OCI-M2 (cell line): ENCODE measurements around the gene CEP20.

ENCODE experiments used
- DNase-seq: peaks from one replicate; lab custom pipeline; 2025; ENCODE audit not compliant: unreplicated experiment; lab: John Stamatoyannopoulos, UW

The CEP20 gene

GRCh38 chr16:15834502-15834901, 53.9 kb downstream of the CEP20 start:
- DNase-seq: no peak

DNA sequence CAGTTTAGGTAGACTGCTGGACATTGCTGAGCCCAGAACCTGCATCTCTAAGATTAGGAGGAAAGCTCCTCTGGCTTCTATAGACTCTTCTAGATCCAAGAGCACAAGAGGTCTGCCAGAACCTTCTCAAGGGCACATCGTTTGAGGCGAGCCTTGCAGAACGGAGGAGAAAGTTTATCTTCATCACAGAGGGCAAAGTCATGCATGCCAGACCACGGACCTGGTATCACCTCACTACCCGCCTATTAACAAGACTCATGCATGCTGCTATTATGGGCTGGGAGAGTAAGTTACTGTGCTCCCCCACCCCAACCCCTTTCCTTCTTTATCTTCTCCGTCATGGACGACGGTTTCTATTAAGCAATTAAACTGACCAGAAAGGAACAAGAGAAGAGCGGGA, 54.9 kb downstream of the CEP20 start:
- no peak for DNase-seq

DNA sequence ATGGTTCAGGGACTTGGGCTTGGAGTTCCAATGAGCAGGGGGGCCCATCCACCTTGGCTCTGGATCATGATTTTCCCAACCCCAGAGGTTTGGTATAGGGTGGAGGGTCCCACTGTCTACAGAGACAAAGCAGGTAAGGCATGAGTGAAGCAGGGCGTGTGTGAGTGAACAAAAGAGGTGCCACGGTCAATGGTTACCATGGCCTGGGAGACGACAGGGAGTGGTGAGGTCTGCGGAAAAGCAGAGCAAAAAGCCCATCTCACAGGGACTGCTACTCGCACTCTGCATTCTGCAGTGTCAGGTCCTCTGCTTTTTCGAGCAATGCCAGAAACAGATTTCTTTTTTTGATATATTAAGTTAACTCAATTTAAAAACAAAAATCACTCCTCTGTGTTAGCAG, 56.2 kb downstream of the CEP20 start:
- no peak for DNase-seq

GRCh38 chr16:15830832-15831451, 57.5 kb downstream of the CEP20 start:
- no peak for DNase-seq

DNA sequence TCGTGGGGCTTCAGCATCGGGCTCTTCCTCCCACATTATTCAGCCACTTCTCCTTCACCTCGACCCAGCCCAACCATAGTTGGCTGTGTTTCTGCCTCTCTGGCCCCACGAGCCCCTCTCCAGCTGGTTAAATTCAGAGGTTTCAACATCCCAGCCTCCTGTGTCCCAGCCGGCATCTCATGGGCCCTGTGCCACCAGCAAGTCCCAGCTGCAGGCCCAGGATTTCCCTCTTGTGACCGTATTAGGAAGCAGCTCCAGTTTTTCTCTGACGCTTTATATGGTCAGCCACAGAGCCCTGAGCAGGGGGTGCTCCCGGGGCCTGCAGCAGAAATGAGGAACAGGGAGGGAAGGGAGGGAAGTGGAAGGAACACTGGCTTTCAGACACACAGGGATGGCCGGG, 58.9 kb downstream of the CEP20 start:
- no peak for DNase-seq

- DNase-seq: no peak
These were observed 60.6 kb downstream of the CEP20 start for GRCh38 chr16:15827709-15828343.

GRCh38 chr16:15827299-15827698, 61.1 kb downstream of the CEP20 start:
- no peak for DNase-seq

DNA sequence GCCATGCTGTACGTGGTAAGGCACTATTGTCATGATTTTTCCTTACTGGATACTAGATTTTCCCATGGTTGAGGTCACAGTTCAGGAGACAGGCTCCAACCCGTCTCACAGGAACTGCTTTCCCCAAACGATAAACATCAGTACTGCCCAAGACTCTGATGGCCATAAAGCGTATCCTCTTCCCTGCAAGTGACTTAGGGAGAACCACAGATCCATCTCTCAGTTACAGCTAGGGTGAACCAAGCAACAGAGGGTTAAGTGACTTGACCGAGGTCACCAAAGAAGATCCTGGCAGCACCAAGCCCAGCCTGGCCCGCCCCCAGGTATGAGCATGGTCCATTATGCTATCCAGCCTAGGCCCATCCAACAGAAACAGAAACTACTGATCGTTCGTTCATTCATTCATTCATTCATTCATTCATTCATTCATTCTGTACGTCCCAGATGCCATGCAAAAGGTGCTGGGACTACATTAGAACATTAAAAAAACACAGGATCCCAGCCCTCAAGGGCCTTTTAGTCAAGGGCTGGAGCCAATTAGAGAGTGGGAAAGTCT, 62.6 kb downstream of the CEP20 start:
- DNase-seq: no peak

DNA sequence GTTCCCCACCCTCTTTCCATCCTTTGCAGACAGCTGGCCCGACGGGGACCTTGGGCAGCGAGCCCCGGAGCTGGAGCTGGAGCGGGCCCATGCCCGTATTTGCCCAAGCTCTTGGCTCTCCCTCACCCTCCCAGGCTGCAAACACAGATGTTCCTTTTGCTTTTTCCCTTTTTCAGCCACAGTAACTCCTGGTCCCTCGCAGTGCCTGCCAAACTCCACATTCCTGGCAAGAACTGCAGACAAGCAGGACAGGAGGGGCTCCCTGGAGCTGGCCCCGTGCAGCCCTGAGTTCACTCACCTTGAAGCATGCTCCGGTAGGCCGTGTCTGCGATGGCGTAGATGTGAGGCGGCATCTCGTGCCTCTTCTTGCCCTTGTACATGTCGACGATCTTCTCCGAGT, 65.4 kb downstream of the CEP20 start:
- DNase-seq: no peak

GRCh38 chr16:15820837-15821236, 67.6 kb downstream of the CEP20 start:
- DNase-seq: no peak

GRCh38 chr16:15819046-15819445, 69.4 kb downstream of the CEP20 start:
- DNase-seq: no peak

GRCh38 chr16:15817446-15817845, 71.0 kb downstream of the CEP20 start:
- DNase-seq: no peak

DNA sequence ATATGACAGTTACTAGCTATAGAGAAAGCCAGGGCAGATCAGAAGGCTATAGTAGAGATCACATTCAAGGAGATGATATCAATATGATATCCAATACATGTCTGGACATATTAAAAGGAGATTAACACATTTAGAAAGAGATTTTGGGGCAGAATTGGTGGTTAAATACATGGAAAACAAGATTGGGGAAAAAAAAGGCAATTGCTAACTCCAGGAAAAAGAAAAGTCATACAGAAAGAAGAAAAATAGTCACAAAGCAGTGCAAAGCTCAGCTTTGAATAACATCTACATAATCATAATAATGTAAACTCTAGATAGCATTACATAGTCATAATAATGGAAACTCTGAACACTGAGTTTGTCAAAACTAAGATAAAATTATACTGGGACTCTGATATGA, 72.2 kb downstream of the CEP20 start:
- DNase-seq: no peak
